ENCODE results near the gene SIVA1. TPM values are rescaled to one million over a fixed set of nuclear protein-coding genes. Genes with fewer than 3 reads are reported as not detected.

SIVA1 gene
- total RNA-seq, 2 donors from 2014 or later, result 111 to 130 TPM

DNA sequence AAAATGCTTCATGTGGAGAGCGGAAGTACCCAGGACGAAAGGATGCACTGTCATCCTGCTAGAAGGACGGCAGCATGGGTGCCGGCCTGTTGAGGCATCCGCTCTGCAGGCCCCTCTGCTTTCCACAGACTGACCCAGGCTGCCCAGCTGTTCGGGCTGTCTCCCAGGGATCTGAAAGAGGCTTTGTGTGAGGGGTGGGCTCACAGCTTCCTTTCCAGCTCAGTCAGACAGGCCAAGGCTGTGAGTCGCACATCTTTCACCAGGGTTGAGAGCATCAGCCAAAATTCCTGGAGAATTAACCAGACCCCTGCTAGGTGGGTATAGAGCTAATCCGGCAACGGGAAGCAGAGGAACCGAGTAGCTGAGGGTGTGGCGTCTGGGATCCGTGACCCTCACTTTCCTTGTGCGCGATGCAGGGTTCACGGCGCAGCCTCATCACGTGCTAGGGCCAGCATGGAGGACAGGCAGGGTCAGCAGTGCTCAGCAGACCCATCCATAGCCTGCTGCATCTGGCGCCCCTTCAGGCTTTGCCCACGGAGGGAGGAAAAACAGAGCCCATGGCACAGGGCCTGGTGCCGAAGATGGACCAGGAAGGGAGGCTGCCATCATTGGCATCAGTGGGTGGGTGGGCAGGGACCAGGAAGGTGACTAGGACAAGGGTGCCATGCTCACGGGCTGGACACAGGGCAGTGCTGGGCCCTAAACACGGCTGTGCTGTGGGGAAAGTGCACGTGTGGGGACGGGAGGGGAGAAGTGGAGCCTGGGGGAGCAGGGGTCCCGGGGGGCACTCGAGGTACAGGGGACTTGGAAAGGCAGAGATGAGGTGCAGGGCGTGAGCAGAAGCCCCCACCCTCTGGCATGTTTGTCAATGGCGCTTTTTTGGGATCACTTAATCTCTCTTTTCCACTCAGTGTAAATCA lies 9.2 kb upstream of the SIVA1 start:
- intact Hi-C loops (cut with DNase I), result no loop called here
- DNase-seq (no peak), ATAC-seq (no peak)

DNA sequence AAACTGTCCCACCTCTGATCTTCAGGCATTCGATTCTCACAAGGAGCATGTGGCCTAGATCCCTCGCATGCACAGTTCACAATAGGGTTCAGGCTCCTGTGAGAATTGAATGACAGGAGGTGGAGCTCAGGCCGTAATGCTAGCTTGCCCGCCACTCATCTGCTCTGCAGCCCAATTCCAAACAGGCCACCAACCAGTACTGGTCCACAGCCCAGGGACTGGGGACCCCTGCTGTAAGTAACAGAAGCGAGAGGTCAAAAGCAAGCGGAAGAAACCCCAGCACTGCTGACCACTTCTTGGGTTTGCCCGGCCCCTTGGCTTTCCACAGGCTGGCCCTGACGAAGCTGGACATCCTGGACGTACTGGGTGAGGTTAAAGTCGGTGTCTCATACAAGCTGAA lies 8.5 kb upstream of the SIVA1 start:
- Histone ChIP-seq H3K9me3 (no peaks in the 10 kb centered on the region), H3K27me3 (no peaks in the 10 kb centered on the region), H3K36me3 (replicated peaks in 1 of 2; ENCODE audit: insufficient read depth in 1 of 2, low read depth in 2 of 2) (no peaks in the 10 kb centered on the region), H3K4me1 (peaks cover 16% of the 10 kb centered on the region), H3K4me3 (no peak overlapping the region), H3K27ac (no peak overlapping the region)
- DNase-seq (no peak), ATAC-seq (no peak)
- TF ChIP-seq, protein P1, sequence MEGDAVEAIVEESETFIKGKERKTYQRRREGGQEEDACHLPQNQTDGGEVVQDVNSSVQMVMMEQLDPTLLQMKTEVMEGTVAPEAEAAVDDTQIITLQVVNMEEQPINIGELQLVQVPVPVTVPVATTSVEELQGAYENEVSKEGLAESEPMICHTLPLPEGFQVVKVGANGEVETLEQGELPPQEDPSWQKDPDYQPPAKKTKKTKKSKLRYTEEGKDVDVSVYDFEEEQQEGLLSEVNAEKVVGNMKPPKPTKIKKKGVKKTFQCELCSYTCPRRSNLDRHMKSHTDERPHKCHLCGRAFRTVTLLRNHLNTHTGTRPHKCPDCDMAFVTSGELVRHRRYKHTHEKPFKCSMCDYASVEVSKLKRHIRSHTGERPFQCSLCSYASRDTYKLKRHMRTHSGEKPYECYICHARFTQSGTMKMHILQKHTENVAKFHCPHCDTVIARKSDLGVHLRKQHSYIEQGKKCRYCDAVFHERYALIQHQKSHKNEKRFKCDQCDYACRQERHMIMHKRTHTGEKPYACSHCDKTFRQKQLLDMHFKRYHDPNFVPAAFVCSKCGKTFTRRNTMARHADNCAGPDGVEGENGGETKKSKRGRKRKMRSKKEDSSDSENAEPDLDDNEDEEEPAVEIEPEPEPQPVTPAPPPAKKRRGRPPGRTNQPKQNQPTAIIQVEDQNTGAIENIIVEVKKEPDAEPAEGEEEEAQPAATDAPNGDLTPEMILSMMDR (IDR thresholded peaks at IDR 0.05), result no peak
- TF ChIP-seq POLR2A (IDR thresholded peaks at IDR 0.05), result no peak
- intact Hi-C loops (cut with DNase I), result no loop called here
- WGBS, 2 donors, result 94 to 100% methylated on average over 2 to 10 of the region's 10 CpGs

More for the DNA sequence above, 9.2 kb upstream of the SIVA1 start:
- no peak overlapping the region for H3K27ac ChIP-seq
- no peaks in the 10 kb centered on the region for H3K27me3 ChIP-seq
- H3K4me3 ChIP-seq, result no peak overlapping the region
- H3K36me3 ChIP-seq (replicated peaks in 1 of 2; ENCODE audit: insufficient read depth in 1 of 2, low read depth in 2 of 2), result no peaks in the 10 kb centered on the region
- TF ChIP-seq POLR2A (IDR thresholded peaks at IDR 0.05), result no peak
- TF ChIP-seq, protein P1 (IDR thresholded peaks at IDR 0.05), result no peak
- H3K9me3 ChIP-seq, result no peaks in the 10 kb centered on the region
- H3K4me1 ChIP-seq, result peaks cover 16% of the 10 kb centered on the region
- 85 to 88% methylated on average over 24 to 28 of the region's 28 CpGs for WGBS, 2 donors

GRCh38 chr14:104745431-104745830 lies 7.5 kb upstream of the SIVA1 start:
- no peak overlapping the region for H3K27ac ChIP-seq
- H3K4me3 ChIP-seq, result no peak overlapping the region
- 89 to 95% methylated on average over 6 to 9 of the region's 9 CpGs for WGBS, 2 donors
- no peaks in the 10 kb centered on the region for H3K36me3 ChIP-seq (replicated peaks in 1 of 2; ENCODE audit: insufficient read depth in 1 of 2, low read depth in 2 of 2)
- no peak for DNase-seq
- TF ChIP-seq POLR2A (IDR thresholded peaks at IDR 0.05), result no peak
- TF ChIP-seq, protein P1 (IDR thresholded peaks at IDR 0.05), result no peak
- H3K27me3 ChIP-seq, result no peaks in the 10 kb centered on the region
- no peaks in the 10 kb centered on the region for H3K9me3 ChIP-seq
- no peak for ATAC-seq
- H3K4me1 ChIP-seq, result peaks cover 16% of the 10 kb centered on the region
- intact Hi-C loops (cut with DNase I), result no loop called here

DNA sequence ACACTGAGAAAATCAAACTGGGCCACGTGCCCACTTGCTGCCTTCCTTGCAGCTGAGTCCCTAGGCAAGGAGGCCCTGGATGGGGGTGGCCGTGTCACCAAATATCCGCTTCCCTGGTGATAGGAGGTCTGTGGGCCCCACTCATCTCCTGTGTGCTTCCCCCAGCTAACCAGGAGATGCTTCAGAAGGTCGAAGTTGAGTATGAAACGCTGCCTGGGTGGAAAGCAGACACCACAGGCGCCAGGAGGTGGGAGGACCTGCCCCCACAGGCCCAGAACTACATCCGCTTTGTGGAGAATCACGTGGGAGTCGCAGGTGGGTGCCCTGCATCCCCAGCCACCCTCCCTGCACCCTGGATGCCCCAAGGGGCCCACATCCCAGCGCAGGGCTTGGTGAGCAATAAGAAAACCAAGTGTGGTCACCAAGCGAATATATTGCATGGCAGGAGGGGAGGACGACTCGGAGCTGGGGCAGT lies 6.8 kb upstream of the SIVA1 start:
- Histone ChIP-seq H3K4me3 (no peak overlapping the region), H3K4me1 (peaks cover 16% of the 10 kb centered on the region), H3K9me3 (no peaks in the 10 kb centered on the region), H3K27me3 (no peaks in the 10 kb centered on the region), H3K27ac (no peak overlapping the region), H3K36me3 (replicated peaks in 1 of 2; ENCODE audit: insufficient read depth in 1 of 2, low read depth in 2 of 2) (no peaks in the 10 kb centered on the region)
- ATAC-seq (no peak), DNase-seq (no peak)
- WGBS, 2 donors, result 81% methylated on average over 13 of the region's 13 CpGs; no CpG with 5 or more reads in 1 of the 2 donors
- TF ChIP-seq POLR2A (IDR thresholded peaks at IDR 0.05), result no peak
- TF ChIP-seq, protein P1 (IDR thresholded peaks at IDR 0.05), result no peak
- intact Hi-C loops (cut with DNase I), result no loop called here
